ENCODE data around the gene IFTAP.

The IFTAP gene

DNA sequence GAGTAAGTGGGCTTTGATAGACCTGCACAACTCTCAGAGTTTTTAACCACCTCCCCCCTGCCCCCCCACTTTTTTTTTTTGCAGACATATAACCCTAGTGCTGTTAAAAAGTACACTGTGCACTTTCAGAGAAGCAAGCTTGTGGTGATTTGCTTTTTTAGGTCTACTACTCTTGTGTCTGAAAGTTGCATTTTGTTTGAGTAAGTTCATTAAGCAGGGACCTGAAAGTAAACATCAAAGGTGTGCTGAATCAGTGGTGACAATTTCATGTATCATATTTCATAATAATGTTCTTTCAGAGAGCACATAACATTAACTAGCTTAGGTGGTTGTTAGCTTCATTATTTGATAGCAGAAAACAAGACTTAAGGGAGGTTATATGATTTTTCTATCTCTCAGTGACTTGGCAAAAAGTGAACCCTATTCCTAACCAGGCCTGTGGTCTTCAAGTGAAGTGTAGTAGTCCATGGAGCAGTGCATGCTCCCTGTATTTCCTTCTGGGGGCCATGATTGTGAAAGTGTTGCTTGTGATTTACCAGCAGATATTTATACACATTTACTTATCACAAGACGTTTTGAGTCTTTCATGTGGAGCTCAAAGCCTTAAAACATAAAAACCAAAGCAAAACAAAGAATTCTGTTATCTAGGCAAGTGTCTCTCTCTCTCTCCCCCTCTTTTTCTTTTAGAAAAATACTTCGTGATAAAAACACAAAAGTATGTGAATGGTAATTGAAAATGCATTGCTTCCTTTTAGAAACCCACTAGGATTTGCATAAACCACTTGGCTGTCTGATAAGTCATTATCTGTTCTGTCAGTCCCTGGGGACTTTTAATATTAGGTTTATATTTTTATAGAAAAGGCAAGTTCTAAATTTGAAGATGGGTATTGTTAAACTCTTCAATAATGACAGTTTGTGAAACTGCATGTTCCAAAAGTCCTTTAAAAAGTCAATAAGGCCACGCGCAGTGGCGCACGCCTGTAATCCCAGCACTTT, 11.2 kb downstream of the IFTAP start:
- ChIA-PET POLR2A (no interaction called here), CTCF (interaction anchor here (1.4 kb wide), 1 partner anchor 20 kb away, joined by 3 read pairs; no protein-coding TSS in a partner anchor)
- TF ChIP-seq, protein P1, sequence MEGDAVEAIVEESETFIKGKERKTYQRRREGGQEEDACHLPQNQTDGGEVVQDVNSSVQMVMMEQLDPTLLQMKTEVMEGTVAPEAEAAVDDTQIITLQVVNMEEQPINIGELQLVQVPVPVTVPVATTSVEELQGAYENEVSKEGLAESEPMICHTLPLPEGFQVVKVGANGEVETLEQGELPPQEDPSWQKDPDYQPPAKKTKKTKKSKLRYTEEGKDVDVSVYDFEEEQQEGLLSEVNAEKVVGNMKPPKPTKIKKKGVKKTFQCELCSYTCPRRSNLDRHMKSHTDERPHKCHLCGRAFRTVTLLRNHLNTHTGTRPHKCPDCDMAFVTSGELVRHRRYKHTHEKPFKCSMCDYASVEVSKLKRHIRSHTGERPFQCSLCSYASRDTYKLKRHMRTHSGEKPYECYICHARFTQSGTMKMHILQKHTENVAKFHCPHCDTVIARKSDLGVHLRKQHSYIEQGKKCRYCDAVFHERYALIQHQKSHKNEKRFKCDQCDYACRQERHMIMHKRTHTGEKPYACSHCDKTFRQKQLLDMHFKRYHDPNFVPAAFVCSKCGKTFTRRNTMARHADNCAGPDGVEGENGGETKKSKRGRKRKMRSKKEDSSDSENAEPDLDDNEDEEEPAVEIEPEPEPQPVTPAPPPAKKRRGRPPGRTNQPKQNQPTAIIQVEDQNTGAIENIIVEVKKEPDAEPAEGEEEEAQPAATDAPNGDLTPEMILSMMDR (IDR thresholded peaks at IDR 0.05; ENCODE audit: control extremely low read depth, extremely low read depth, low read depth, missing control alignments): no peak
- DNase-seq (ENCODE audit: extremely low spot score): no peak

GRCh38 chr11:36608491-36609199, 14.3 kb downstream of the IFTAP start:
- CTCF ChIA-PET: interaction anchor here (0.7 to 1.7 kb wide), 10 partner anchors 8 to 138 kb away, joined by 3 to 5 read pairs (median 3); no protein-coding TSS in a partner anchor
- POLR2A ChIA-PET: no interaction called here
- TF ChIP-seq, protein P1 (IDR thresholded peaks at IDR 0.05; ENCODE audit: control extremely low read depth, extremely low read depth, low read depth, missing control alignments): no peak
- DNase-seq (ENCODE audit: extremely low spot score): no peak

DNA sequence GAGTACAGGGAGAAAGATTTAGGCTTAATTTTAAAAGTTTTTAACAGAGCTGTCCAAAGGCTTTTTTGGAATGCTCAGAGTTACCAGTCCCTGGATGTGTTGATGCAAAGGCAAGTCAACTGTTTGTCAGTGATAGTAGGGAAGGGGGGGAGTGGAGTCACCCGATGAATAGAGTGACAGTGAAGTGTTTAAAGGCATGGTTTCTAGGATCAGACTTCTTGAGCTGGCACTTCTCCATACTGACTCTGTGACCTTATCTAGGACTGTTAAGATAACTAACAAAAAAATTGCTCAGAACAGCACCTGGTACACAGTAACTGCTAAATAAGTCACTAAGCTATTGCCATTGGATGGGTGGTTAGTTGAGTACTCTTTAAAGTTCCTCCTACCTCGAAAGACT, 15.1 kb downstream of the IFTAP start:
- CTCF ChIA-PET: interaction anchor here (0.8 to 1.7 kb wide), 7 partner anchors 10 to 137 kb away, joined by 3 to 5 read pairs (median 3); no protein-coding TSS in a partner anchor
- POLR2A ChIA-PET: no interaction called here
- no peak for DNase-seq (ENCODE audit: extremely low spot score)
- TF ChIP-seq, protein P1 (IDR thresholded peaks at IDR 0.05; ENCODE audit: control extremely low read depth, extremely low read depth, low read depth, missing control alignments): no peak

DNA sequence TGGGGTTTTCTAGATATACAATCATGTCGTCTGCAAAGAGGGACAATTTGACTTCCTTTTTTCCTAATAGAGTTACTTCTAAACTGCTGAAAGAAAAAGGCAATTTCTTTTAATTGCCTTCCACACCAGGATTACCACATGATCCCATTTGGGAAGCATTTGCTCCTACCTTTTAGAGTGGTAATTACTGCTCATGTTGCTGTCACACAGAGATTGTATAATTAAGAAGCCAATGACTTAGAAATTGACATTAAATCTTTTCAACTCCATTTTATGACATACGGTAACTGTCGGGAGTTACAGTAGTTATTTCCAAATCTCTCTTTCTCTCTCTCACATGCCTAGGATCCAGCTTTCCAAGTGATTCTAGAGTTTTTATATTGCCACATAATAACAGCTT, 21.5 kb downstream of the IFTAP start:
- ChIA-PET CTCF (no interaction called here), POLR2A (no interaction called here)
- DNase-seq (ENCODE audit: extremely low spot score): no peak
- TF ChIP-seq, protein P1 (IDR thresholded peaks at IDR 0.05; ENCODE audit: control extremely low read depth, extremely low read depth, low read depth, missing control alignments): no peak

GRCh38 chr11:36617543-36618362, 23.5 kb downstream of the IFTAP start:
- CTCF ChIA-PET: interaction anchor here (1.4 to 4.0 kb wide), 4 partner anchors 9 to 129 kb away, joined by 4 to 25 read pairs (median 8); no protein-coding TSS in a partner anchor
- TF ChIP-seq, protein P1 (IDR thresholded peaks at IDR 0.05; ENCODE audit: control extremely low read depth, extremely low read depth, low read depth, missing control alignments): no peak
- POLR2A ChIA-PET: interaction anchor here (0.6 kb wide), 1 partner anchor 121 kb away, joined by 3 read pairs; no protein-coding TSS in a partner anchor
- no peak for DNase-seq (ENCODE audit: extremely low spot score)
